ENCODE results near the gene ARHGAP27. TPM values are rescaled to one million over a fixed set of nuclear protein-coding genes. Genes with fewer than 3 reads are reported as not detected.

The ARHGAP27 gene
- total RNA-seq, 1 donor from 2014 or later = 4.7 TPM

DNA sequence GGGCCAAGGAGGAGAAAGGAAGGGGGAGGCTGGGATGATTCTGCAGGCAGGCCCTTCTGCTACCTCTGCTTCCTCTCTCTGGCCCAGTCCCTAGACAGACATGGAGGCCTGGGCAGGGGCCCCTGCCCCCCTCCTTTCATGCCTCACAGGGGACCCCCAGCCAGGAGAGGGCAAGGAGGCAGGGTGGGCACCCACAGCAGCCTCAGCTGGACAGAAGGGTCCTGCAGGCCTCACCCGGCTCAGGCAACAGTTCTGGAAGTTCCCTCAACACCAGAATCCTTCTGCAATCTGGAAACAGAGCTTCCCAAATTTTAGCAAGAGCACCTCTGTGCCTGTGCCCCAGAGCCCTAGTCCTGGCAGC is 8.7 kb downstream of the ARHGAP27 start:
- H3K27me3 ChIP-seq (ENCODE audit: control insufficient read depth in 3 of 3, insufficient read depth in 3 of 3, low read length in 3 of 3) = peaks cover 4 to 9% (median 7%) of the 10 kb centered on the region in 3 donors
- H3K4me1 ChIP-seq (ENCODE audit: control insufficient read depth in 3 of 3, insufficient read depth in 3 of 3, low read length in 3 of 3) = peaks cover 7 to 12% (median 10%) of the 10 kb centered on the region in 3 donors
- no peak overlapping the region for H3K9ac ChIP-seq (ENCODE audit: low read depth in 1 of 3, low read length in 3 of 3)
- no peaks in the 10 kb centered on the region for H3K36me3 ChIP-seq (ENCODE audit: control insufficient read depth in 3 of 3, insufficient read depth in 3 of 3, low read length in 3 of 3)
- H3K27ac ChIP-seq (ENCODE audit: low read depth, low read length) = no peak overlapping the region
- no peak overlapping the region for H3K4me3 ChIP-seq (ENCODE audit: low read length in 3 of 3)
- H3K9me3 ChIP-seq (ENCODE audit: control insufficient read depth in 3 of 3, low read length in 3 of 3) = no peaks in the 10 kb centered on the region

DNA sequence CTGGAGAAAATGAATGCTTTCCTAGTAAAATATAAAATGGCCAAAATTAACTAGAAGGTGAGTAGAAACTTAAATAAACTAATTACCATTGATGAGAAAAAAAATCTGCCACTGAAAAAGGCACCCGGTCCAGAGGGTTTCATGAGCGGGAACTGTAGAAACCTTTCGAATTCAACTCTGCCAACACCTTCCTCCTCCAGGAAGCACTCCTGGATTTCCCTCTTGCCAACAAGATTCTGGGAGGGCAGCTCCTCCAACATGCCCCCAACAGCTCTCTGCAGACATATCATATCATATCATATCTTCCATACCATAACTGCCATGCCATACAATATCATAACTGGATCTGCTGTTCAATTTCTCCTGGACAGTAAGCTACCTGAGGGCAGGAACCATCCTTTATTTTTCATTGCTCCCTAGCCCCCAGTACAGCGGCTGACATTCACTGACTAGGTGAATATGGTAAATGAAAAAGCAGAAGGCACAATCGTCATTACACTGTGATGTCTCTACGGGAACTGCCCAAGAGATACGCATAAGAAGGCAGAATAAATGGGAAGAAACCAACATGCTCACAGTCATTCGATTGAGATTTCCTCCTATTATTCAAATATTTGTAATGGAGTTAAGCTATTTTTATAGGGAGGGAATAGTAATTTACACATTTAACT is 9.2 kb downstream of the ARHGAP27 start:
- Histone ChIP-seq H3K9me3 (ENCODE audit: control insufficient read depth in 3 of 3, low read length in 3 of 3) (no peaks in the 10 kb centered on the region), H3K4me3 (ENCODE audit: low read length in 3 of 3) (no peak overlapping the region), H3K4me1 (ENCODE audit: control insufficient read depth in 3 of 3, insufficient read depth in 3 of 3, low read length in 3 of 3) (peaks cover 4 to 9% (median 8%) of the 10 kb centered on the region in 3 donors), H3K27ac (ENCODE audit: low read depth, low read length) (no peak overlapping the region), H3K9ac (ENCODE audit: low read depth in 1 of 3, low read length in 3 of 3) (no peak overlapping the region), H3K36me3 (ENCODE audit: control insufficient read depth in 3 of 3, insufficient read depth in 3 of 3, low read length in 3 of 3) (no peaks in the 10 kb centered on the region), H3K27me3 (ENCODE audit: control insufficient read depth in 3 of 3, insufficient read depth in 3 of 3, low read length in 3 of 3) (peaks cover 4% of the 10 kb centered on the region in 3 donors)

DNA sequence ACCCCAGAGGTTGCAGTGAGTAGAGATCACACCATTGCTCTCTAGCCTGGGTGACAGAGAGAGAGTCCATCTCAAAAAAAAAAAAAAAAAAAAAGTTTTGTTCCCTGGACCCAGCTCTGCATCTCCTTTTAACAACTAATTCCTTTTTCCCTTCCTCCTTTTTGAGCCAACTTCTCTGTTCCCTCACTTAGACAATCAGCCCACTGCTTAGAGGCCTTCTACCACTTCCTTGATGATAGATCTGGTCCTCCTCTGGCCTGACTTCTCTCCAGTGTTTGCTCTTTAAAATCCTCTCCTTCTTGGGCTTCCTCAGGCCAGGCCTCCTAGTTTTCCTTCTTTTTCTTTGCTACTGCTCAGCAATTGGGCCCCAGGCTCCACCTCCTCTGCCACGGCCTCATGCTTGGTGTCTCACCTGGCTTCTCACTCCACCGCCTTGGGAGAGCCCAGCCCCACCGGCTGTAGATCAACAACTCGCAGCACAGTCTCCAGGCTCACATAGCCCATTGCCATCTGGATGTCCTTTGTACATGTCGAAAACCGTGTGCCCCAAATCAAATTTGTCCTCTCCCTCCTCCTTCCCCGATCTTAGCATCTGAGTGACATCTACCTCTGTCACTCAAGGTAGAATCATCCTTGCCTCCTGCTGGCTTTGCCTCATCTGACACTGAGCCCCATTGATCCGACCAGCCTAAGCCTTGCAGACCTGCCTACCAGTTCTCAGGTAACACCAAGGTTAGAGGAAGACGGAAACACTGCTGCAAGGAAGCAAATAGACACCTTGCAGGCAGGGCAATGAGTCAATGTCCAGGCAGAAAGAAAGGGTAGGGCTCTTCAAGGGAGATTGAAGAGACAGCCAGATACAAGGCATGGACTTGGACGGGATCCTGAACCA is 17.4 kb downstream of the ARHGAP27 start:
- Histone ChIP-seq H3K4me1 (ENCODE audit: control insufficient read depth in 3 of 3, insufficient read depth in 3 of 3, low read length in 3 of 3) (peaks cover 18 to 28% (median 22%) of the 10 kb centered on the region in 3 donors), H3K4me3 (ENCODE audit: low read length in 3 of 3) (no peak overlapping the region), H3K9me3 (ENCODE audit: control insufficient read depth in 3 of 3, low read length in 3 of 3) (no peaks in the 10 kb centered on the region), H3K27ac (ENCODE audit: low read depth, low read length) (no peak overlapping the region), H3K27me3 (ENCODE audit: control insufficient read depth in 3 of 3, insufficient read depth in 3 of 3, low read length in 3 of 3) (no peaks in the 10 kb centered on the region), H3K36me3 (ENCODE audit: control insufficient read depth in 3 of 3, insufficient read depth in 3 of 3, low read length in 3 of 3) (no peaks in the 10 kb centered on the region), H3K9ac (ENCODE audit: low read depth in 1 of 3, low read length in 3 of 3) (peak overlapping the region in 1 of 3 donors; percentile 33)

DNA sequence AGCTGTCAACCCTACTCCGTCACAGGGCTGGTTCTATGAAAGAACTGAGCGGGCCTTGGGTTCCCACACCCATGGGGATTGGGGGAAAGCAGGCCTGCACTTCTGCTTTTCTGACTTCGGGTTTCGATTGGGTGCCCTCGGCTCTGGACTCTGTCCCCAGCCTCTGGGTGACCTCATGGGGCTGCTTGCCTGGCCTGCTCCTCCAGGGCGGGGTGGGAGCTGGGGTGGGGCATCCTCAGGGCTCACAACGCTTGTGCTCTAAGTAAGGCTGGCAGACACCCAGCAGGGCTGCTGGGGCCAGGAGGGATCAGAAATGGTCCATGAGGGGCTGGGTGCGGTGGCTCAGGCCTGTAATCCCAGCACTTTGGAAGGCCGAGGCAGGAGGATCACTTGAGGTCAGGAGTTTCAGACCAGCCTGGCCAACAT is 19.2 kb downstream of the ARHGAP27 start:
- Histone ChIP-seq H3K4me3 (ENCODE audit: low read length in 3 of 3) (no peak overlapping the region), H3K27ac (ENCODE audit: low read depth, low read length) (no peak overlapping the region), H3K27me3 (ENCODE audit: control insufficient read depth in 3 of 3, insufficient read depth in 3 of 3, low read length in 3 of 3) (no peaks in the 10 kb centered on the region), H3K4me1 (ENCODE audit: control insufficient read depth in 3 of 3, insufficient read depth in 3 of 3, low read length in 3 of 3) (peaks cover 25 to 35% (median 28%) of the 10 kb centered on the region in 3 donors), H3K36me3 (ENCODE audit: control insufficient read depth in 3 of 3, insufficient read depth in 3 of 3, low read length in 3 of 3) (no peaks in the 10 kb centered on the region), H3K9me3 (ENCODE audit: control insufficient read depth in 3 of 3, low read length in 3 of 3) (no peaks in the 10 kb centered on the region), H3K9ac (ENCODE audit: low read depth in 1 of 3, low read length in 3 of 3) (no peak overlapping the region)

DNA sequence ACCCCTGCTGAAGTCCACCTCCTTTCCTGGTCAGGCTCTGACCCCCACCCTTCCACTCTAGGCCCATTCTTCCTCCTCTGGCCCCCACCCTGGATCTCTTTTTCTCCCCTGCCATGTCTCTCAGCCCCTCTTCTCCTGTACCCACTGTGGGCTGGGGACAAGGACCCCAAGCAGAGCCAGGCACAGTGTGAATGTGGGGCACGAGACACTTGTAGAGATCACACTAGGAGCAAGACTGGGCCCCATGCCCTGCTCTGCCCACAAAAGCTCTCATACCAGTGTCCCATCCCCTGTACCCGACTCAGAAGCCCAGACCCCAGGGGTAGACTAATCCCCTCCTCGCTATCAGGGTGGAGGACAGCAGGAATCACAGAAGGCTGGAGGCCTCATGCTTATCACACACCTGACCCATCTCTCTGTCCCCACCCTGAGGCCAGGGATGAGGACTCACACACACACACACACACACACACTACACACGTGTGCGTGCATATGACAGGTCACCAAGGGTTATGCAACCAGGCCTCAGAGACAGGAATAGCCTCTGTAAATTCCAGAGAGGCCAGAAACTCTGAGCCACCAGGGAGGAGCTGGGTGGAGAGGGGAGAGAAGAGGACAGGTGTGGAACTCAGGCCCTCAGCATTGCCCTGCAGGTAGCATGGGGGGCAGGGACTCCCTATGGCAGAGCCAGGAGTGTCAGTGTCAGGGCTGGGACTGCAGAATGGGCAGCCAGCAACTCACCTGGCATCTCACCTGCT is 21.1 kb downstream of the ARHGAP27 start:
- peak overlapping the region in 2 of 3 donors; percentile 10 to 57 for H3K9ac ChIP-seq (ENCODE audit: low read depth in 1 of 3, low read length in 3 of 3)
- H3K36me3 ChIP-seq (ENCODE audit: control insufficient read depth in 3 of 3, insufficient read depth in 3 of 3, low read length in 3 of 3) = no peaks in the 10 kb centered on the region
- peak overlapping the region in 1 of 3 donors; percentile 29 for H3K4me3 ChIP-seq (ENCODE audit: low read length in 3 of 3)
- H3K4me1 ChIP-seq (ENCODE audit: control insufficient read depth in 3 of 3, insufficient read depth in 3 of 3, low read length in 3 of 3) = peaks cover 26 to 35% (median 29%) of the 10 kb centered on the region in 3 donors
- peak overlapping the region; percentile 40 for H3K27ac ChIP-seq (ENCODE audit: low read depth, low read length)
- no peaks in the 10 kb centered on the region for H3K27me3 ChIP-seq (ENCODE audit: control insufficient read depth in 3 of 3, insufficient read depth in 3 of 3, low read length in 3 of 3)
- no peaks in the 10 kb centered on the region for H3K9me3 ChIP-seq (ENCODE audit: control insufficient read depth in 3 of 3, low read length in 3 of 3)

DNA sequence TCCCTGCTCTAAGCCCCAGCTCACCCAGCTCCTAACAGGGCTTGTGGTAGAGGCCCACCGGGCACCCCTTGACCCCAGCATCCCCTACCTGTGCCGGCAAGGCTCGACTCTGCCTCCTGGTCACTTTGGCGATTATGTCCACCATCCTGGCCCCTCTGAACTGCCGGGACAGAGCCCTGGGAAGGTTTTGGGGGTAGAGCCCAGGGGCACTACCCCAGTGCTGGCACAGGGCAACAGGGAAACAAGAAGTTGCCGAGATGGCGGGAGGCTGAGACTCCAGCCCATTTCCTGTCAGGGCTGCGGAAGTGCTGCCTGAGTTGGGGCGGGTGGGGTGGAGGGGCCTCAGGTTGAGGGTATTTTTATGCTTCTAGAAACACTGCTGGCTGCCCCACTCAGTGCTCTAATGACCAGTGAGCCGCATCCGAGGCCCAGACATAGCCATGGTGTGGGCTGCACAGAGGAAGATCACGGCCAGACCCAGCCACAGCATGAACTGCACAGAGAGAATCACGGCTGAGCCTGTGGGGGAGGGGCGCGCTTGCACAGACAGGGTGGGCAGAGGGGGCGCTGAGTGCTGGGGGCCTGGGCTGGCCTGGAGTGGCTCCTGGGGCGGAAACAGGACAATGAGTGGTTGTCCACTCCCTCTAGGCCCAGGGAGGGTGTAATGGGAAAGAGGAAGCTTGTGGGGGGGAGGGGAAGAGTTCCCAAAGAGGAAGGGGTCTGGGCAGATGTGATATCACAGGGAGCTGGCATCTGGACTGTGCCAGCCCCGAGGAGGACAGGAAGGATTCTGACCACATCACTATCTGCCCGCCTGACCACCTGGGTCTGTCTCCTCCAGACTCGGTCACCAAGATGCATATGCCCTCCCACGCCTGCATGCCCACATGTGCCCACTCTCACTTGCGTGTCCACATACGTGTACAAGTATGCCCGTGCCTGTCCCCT is 22.3 kb downstream of the ARHGAP27 start:
- Histone ChIP-seq H3K27ac (ENCODE audit: low read depth, low read length) (peak overlapping the region; percentile 40), H3K27me3 (ENCODE audit: control insufficient read depth in 3 of 3, insufficient read depth in 3 of 3, low read length in 3 of 3) (peaks cover 0 to 5% (median 0%) of the 10 kb centered on the region in 3 donors), H3K9ac (ENCODE audit: low read depth in 1 of 3, low read length in 3 of 3) (peak overlapping the region in 2 of 3 donors; percentile 11 to 40), H3K4me1 (ENCODE audit: control insufficient read depth in 3 of 3, insufficient read depth in 3 of 3, low read length in 3 of 3) (peaks cover 26 to 38% (median 33%) of the 10 kb centered on the region in 3 donors), H3K4me3 (ENCODE audit: low read length in 3 of 3) (peak overlapping the region; percentile 13 to 46 (median 42)), H3K9me3 (ENCODE audit: control insufficient read depth in 3 of 3, low read length in 3 of 3) (no peaks in the 10 kb centered on the region), H3K36me3 (ENCODE audit: control insufficient read depth in 3 of 3, insufficient read depth in 3 of 3, low read length in 3 of 3) (no peaks in the 10 kb centered on the region)

DNA sequence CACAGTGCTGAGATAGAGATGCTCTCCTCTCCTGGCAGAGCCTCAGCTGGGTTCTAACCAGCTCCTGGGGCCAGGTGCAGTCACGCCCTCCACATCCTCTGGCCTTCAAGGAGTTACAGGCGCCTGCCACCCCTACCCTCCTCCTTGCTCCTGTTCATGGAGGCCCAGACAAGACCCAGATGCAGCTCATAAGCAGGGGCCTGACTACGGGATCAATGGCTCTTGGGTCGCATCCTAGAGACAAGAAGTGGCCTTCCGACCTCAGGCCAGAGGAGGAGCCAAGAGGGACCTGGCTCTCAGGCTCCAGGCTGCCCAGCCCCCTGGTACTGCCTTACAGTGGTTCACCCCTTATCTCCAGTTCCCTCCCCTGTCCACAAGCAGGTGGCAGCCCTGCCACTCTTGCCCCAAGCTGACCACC is 23.0 kb downstream of the ARHGAP27 start:
- H3K9me3 ChIP-seq (ENCODE audit: control insufficient read depth in 3 of 3, low read length in 3 of 3) = no peaks in the 10 kb centered on the region
- H3K27me3 ChIP-seq (ENCODE audit: control insufficient read depth in 3 of 3, insufficient read depth in 3 of 3, low read length in 3 of 3) = peaks cover 0 to 5% (median 0%) of the 10 kb centered on the region in 3 donors
- H3K4me1 ChIP-seq (ENCODE audit: control insufficient read depth in 3 of 3, insufficient read depth in 3 of 3, low read length in 3 of 3) = peaks cover 26 to 38% (median 33%) of the 10 kb centered on the region in 3 donors
- H3K4me3 ChIP-seq (ENCODE audit: low read length in 3 of 3) = peak overlapping the region; percentile 13 to 46 (median 42)
- no peaks in the 10 kb centered on the region for H3K36me3 ChIP-seq (ENCODE audit: control insufficient read depth in 3 of 3, insufficient read depth in 3 of 3, low read length in 3 of 3)
- H3K9ac ChIP-seq (ENCODE audit: low read depth in 1 of 3, low read length in 3 of 3) = peak overlapping the region in 2 of 3 donors; percentile 11 to 40
- H3K27ac ChIP-seq (ENCODE audit: low read depth, low read length) = peak overlapping the region; percentile 9

DNA sequence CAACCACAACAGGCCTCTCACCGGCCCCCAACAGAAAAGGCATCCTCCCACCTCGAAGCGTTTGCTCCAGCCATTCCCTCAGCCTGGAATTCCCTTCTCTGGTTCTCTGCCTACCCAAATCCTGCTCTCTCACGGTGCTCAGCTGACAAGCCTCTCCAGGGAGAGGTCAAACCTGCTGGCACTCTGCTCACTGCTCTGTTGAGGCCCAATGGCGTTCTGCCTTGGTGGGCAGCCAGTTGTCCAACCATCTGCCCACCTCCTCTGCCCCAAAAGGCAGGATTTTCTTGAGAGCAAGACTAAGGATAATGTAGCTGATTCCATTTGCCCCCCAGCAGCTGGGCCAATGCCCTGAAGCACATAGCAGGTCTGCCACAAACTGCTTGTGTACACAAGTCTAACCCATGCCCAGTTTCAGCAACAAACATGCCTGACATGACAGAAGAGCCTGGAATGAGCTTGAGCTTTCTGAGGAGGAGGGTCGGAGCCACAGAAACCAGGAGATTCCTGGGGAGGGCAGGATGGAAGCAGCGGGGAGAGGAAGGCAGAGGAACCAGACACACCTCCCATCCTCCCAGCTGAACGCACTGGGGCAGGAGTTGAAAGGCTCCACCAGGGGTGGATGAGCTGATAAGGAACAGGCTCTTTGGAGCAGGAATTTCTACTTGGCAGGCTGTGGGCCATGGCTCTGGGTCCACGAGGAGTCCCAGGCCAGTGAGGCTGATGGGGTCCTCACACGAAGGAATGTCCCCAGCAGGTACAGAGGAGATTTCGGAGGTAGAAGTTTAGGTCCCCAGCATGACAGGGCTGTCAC is 23.9 kb downstream of the ARHGAP27 start:
- Histone ChIP-seq H3K9ac (ENCODE audit: low read depth in 1 of 3, low read length in 3 of 3) (peak overlapping the region in 1 of 3 donors; percentile 33), H3K4me1 (ENCODE audit: control insufficient read depth in 3 of 3, insufficient read depth in 3 of 3, low read length in 3 of 3) (peaks cover 26 to 38% (median 33%) of the 10 kb centered on the region in 3 donors), H3K27ac (ENCODE audit: low read depth, low read length) (no peak overlapping the region), H3K36me3 (ENCODE audit: control insufficient read depth in 3 of 3, insufficient read depth in 3 of 3, low read length in 3 of 3) (peaks cover 0 to 3% (median 2%) of the 10 kb centered on the region in 3 donors), H3K27me3 (ENCODE audit: control insufficient read depth in 3 of 3, insufficient read depth in 3 of 3, low read length in 3 of 3) (peaks cover 0 to 5% (median 0%) of the 10 kb centered on the region in 3 donors), H3K4me3 (ENCODE audit: low read length in 3 of 3) (peak overlapping the region; percentile 13 to 46 (median 42)), H3K9me3 (ENCODE audit: control insufficient read depth in 3 of 3, low read length in 3 of 3) (no peaks in the 10 kb centered on the region)

Measured in skeletal muscle tissue (tissue), 4 donors.